DOHH2 (cell line): ENCODE data around the gene LSMEM2.

Experiments used
- H3F3A ChIP-seq: fragments of 200-600 bp; sonication (generic), shearing (Covaris generic); 2 replicates; pipeline ENCODE4 v1.6.0; 2016; ENCODE audit warnings: antibody characterized with exemption, mild to moderate bottlenecking; ENCODE audit not compliant: control insufficient read depth, insufficient read depth
- H3K27ac ChIP-seq: fragments of 200-600 bp; sonication (generic); 2 replicates; pipeline ENCODE4 v1.5.1; 2014; ENCODE audit warnings: low read depth, mild to moderate bottlenecking, low read length, moderate library complexity
- H3K27me3 ChIP-seq: fragments of 200-600 bp; sonication (generic); 2 replicates; pipeline ENCODE4 v1.6.1; 2014; ENCODE audit warnings: mild to moderate bottlenecking, low read length, mixed read lengths; ENCODE audit not compliant: control insufficient read depth
- H3K36me3 ChIP-seq: fragments of 200-600 bp; sonication (generic); 2 replicates; pipeline ENCODE4 v1.6.1; 2014; ENCODE audit warnings: mild to moderate bottlenecking, low read length, moderate library complexity, mixed read lengths; ENCODE audit not compliant: control insufficient read depth
- H3K4me1 ChIP-seq: fragments of 200-600 bp; sonication (generic); 2 replicates; pipeline ENCODE4 v1.6.1; 2014; ENCODE audit warnings: mild to moderate bottlenecking, low read length, mixed read lengths; ENCODE audit not compliant: control insufficient read depth
- H3K4me2 ChIP-seq: fragments of 200-600 bp; sonication (generic); 2 replicates; pipeline ENCODE4 v1.6.0; 2014; ENCODE audit warnings: mild to moderate bottlenecking, low read length, moderate library complexity
- H3K4me3 ChIP-seq: fragments of 200-600 bp; sonication (generic); 2 replicates; pipeline ENCODE4 v1.5.1; 2014; ENCODE audit warnings: mild to moderate bottlenecking, low read length, mixed read lengths
- H3K79me2 ChIP-seq: fragments of 200-600 bp; sonication (generic); 2 replicates; pipeline ENCODE4 v1.6.1; 2014; ENCODE audit warnings: mild to moderate bottlenecking, low read length, mixed read lengths; ENCODE audit not compliant: control insufficient read depth
- H3K9me2 ChIP-seq: fragments of 200-600 bp; sonication (generic); replicated peaks from 2 replicates; pipeline ENCODE4 v1.6.1; 2014; ENCODE audit warnings: mild to moderate bottlenecking, low read length, mixed read lengths; ENCODE audit not compliant: control insufficient read depth
- H3K9me3 ChIP-seq: fragments of 200-600 bp; sonication (generic); 2 replicates; pipeline ENCODE4 v1.6.1; 2014; ENCODE audit warnings: antibody characterized with exemption, low read length, mixed read lengths; ENCODE audit not compliant: control insufficient read depth, insufficient read depth
- H4K20me1 ChIP-seq: fragments of 200-600 bp; sonication (generic); 2 replicates; pipeline ENCODE4 v1.6.0; 2014; ENCODE audit warnings: low read depth, mild to moderate bottlenecking, antibody characterized with exemption, low read length, moderate library complexity; ENCODE audit not compliant: control insufficient read depth, insufficient read depth
- EZH2phosphoT487 ChIP-seq: fragments of 200-600 bp; sonication (generic); IDR thresholded peaks from 2 replicates; pipeline ENCODE4 v1.6.1; 2017; ENCODE audit warnings: borderline replicate concordance, mild to moderate bottlenecking, antibody characterized with exemption, low read length, moderate library complexity, mixed read lengths
- TF ChIP-seq, protein P1 (sequence below): fragments of 200-600 bp; sonication (generic); IDR thresholded peaks from one replicate; pipeline ENCODE4 v1.5.1; 2014; ENCODE audit warnings: antibody characterized with exemption, mild to moderate bottlenecking, low read depth, low read length; ENCODE audit not compliant: poor library complexity, severe bottlenecking

Gene LSMEM2

DNA sequence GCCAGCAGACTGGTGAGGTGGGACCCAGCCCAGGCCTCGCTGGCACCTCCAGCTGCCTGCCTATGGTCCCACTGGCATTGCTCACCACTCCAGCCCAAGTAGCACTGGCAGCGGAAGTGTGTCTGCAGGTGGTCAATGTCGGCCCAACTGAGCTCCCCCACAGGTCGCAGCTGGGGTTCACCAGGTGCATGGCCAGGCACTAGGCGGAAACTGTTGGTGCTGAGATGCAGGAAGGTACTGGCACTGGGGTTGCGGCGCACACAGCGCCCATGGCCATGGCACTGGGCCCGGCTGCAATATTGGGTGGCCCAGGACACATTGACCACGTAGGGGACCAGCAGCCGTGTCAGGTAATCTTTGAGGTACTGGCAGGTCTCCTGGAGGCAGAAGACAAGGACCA, 39.3 kb downstream of the LSMEM2 start:
- no peak overlapping the region for H3K27ac ChIP-seq
- H3K9me3 ChIP-seq: no peaks in the 10 kb centered on the region
- H3K4me3 ChIP-seq: no peak overlapping the region
- TF ChIP-seq, protein P1, sequence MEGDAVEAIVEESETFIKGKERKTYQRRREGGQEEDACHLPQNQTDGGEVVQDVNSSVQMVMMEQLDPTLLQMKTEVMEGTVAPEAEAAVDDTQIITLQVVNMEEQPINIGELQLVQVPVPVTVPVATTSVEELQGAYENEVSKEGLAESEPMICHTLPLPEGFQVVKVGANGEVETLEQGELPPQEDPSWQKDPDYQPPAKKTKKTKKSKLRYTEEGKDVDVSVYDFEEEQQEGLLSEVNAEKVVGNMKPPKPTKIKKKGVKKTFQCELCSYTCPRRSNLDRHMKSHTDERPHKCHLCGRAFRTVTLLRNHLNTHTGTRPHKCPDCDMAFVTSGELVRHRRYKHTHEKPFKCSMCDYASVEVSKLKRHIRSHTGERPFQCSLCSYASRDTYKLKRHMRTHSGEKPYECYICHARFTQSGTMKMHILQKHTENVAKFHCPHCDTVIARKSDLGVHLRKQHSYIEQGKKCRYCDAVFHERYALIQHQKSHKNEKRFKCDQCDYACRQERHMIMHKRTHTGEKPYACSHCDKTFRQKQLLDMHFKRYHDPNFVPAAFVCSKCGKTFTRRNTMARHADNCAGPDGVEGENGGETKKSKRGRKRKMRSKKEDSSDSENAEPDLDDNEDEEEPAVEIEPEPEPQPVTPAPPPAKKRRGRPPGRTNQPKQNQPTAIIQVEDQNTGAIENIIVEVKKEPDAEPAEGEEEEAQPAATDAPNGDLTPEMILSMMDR: no peak
- no peak for TF ChIP-seq EZH2phosphoT487
- peaks cover 22% of the 10 kb centered on the region for H3K4me1 ChIP-seq
- H3F3A ChIP-seq: no peaks in the 10 kb centered on the region
- no peaks in the 10 kb centered on the region for H3K27me3 ChIP-seq
- peaks cover 3% of the 10 kb centered on the region; the same call in 1 of the 2 replicates for H3K79me2 ChIP-seq
- H3K36me3 ChIP-seq: peaks cover 10% of the 10 kb centered on the region
- no peaks in the 10 kb centered on the region for H3K9me2 ChIP-seq
- H4K20me1 ChIP-seq: no peaks in the 10 kb centered on the region
- H3K4me2 ChIP-seq: no peak overlapping the region

DNA sequence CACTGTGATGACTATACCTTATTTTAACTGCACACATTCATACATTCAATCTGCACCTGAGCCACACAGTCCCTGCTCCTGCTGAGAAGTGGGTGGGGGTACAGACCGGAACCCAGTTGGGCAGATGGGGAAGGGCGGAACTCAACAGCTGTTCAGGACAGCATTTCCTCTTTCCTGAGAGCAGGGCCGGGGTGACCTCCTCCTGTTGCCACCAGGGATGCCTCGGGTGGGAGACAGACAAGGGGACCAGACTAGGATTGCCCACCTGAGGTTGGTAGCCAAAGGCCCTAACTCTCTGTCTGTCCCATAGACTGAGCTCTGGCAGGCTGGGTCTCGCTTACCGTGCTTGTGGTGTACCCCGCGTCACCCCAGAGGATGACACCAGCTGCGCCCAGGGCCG, 39.7 kb downstream of the LSMEM2 start:
- H3K27ac ChIP-seq: no peak overlapping the region
- no peaks in the 10 kb centered on the region for H3K9me3 ChIP-seq
- H3F3A ChIP-seq: no peaks in the 10 kb centered on the region
- H3K27me3 ChIP-seq: no peaks in the 10 kb centered on the region
- H3K4me2 ChIP-seq: no peak overlapping the region
- peaks cover 10% of the 10 kb centered on the region for H3K36me3 ChIP-seq
- no peaks in the 10 kb centered on the region for H4K20me1 ChIP-seq
- no peaks in the 10 kb centered on the region for H3K9me2 ChIP-seq
- peaks cover 22% of the 10 kb centered on the region for H3K4me1 ChIP-seq
- peaks cover 3% of the 10 kb centered on the region; the same call in 1 of the 2 replicates for H3K79me2 ChIP-seq
- H3K4me3 ChIP-seq: no peak overlapping the region
- no peak for TF ChIP-seq EZH2phosphoT487
- TF ChIP-seq, protein P1: no peak

- Histone ChIP-seq H3K79me2 (peaks cover 3% of the 10 kb centered on the region; the same call in 1 of the 2 replicates), H3K4me2 (no peak overlapping the region), H3K4me3 (no peak overlapping the region), H3K9me2 (no peaks in the 10 kb centered on the region), H3K36me3 (peaks cover 14% of the 10 kb centered on the region), H3K27ac (no peak overlapping the region), H3K27me3 (no peaks in the 10 kb centered on the region), H3K4me1 (peaks cover 24% of the 10 kb centered on the region), H3K9me3 (no peaks in the 10 kb centered on the region), H3F3A (no peaks in the 10 kb centered on the region), H4K20me1 (no peaks in the 10 kb centered on the region)
- no peak for TF ChIP-seq EZH2phosphoT487
- TF ChIP-seq, protein P1: no peak
These were observed 40.5 kb downstream of the LSMEM2 start for GRCh38 chr3:50319181-50319893.
